ENCODE data around the gene TMEM100.

The TMEM100 gene

GRCh38 chr17:55717898-55718735 lies 4.5 kb downstream of the TMEM100 start:
- DNase-seq (ENCODE audit: low read depth), result peak; percentile 37

GRCh38 chr17:55717432-55717831 lies 5.2 kb downstream of the TMEM100 start:
- DNase-seq (ENCODE audit: low read depth), result no peak

GRCh38 chr17:55710829-55711496 lies 11.7 kb downstream of the TMEM100 start:
- no peak for DNase-seq (ENCODE audit: low read depth)

GRCh38 chr17:55710410-55710809 lies 12.3 kb downstream of the TMEM100 start:
- DNase-seq (ENCODE audit: low read depth), result no peak

GRCh38 chr17:55709984-55710383 lies 12.7 kb downstream of the TMEM100 start:
- DNase-seq (ENCODE audit: low read depth), result no peak

GRCh38 chr17:55709440-55709839 lies 13.2 kb downstream of the TMEM100 start:
- DNase-seq (ENCODE audit: low read depth), result no peak

GRCh38 chr17:55708175-55708974 lies 14.3 kb downstream of the TMEM100 start:
- DNase-seq (ENCODE audit: low read depth), result no peak

GRCh38 chr17:55706808-55707773 lies 15.6 kb downstream of the TMEM100 start:
- DNase-seq (ENCODE audit: low read depth), result no peak

- no peak for DNase-seq (ENCODE audit: low read depth)
Measured at GRCh38 chr17:55705847-55706246, 16.8 kb downstream of the TMEM100 start.

- DNase-seq (ENCODE audit: low read depth), result no peak
Measured at GRCh38 chr17:55704401-55704800, 18.3 kb downstream of the TMEM100 start.

GRCh38 chr17:55702150-55702549 lies 20.5 kb downstream of the TMEM100 start:
- DNase-seq (ENCODE audit: low read depth), result no peak

GRCh38 chr17:55699181-55699860 lies 23.3 kb downstream of the TMEM100 start:
- DNase-seq (ENCODE audit: low read depth), result no peak

- DNase-seq (ENCODE audit: low read depth), result no peak
Measured at GRCh38 chr17:55694286-55694910, 28.3 kb downstream of the TMEM100 start.

GRCh38 chr17:55693254-55694216 lies 29.1 kb downstream of the TMEM100 start:
- no peak for DNase-seq (ENCODE audit: low read depth)

GRCh38 chr17:55692276-55692675 lies 30.4 kb downstream of the TMEM100 start:
- DNase-seq (ENCODE audit: low read depth), result no peak

GRCh38 chr17:55691666-55692065 lies 31.0 kb downstream of the TMEM100 start:
- no peak for DNase-seq (ENCODE audit: low read depth)

GRCh38 chr17:55690105-55690508 lies 32.6 kb downstream of the TMEM100 start:
- no peak for DNase-seq (ENCODE audit: low read depth)

- DNase-seq (ENCODE audit: low read depth), result no peak
Measured at GRCh38 chr17:55689672-55690071, 33.0 kb downstream of the TMEM100 start.

- no peak for DNase-seq (ENCODE audit: low read depth)
Measured at GRCh38 chr17:55688057-55688456, 34.6 kb downstream of the TMEM100 start.
